Measurements from ENCODE around the gene PARVG. TPM values are rescaled to one million over a fixed set of nuclear protein-coding genes. Genes with fewer than 3 reads are reported as not detected.

Gene PARVG
- total and polyA plus RNA-seq, 2 experiments from 2014 or later, result not detected

GRCh38 chr22:44205516-44206329 is 25.0 kb downstream of the PARVG start:
- no peak overlapping the region for H2AFZ ChIP-seq
- TF ChIP-seq EZH2 (IDR thresholded peaks at IDR 0.05; ENCODE audit: insufficient read depth, poor library complexity, severe bottlenecking), result no peak
- no peak for TF ChIP-seq EZH2phosphoT487 (IDR thresholded peaks at IDR 0.05; ENCODE audit: insufficient read depth, low read depth)
- WGBS, 2 experiments (ENCODE audit: low coverage in 1 of 2, low lambda C conversion rate in 2 of 2, missing lambda C conversion rate in 2 of 2), result 69 to 79% methylated on average over 16 of the region's 16 CpGs
- no peaks in the 10 kb centered on the region for H3K36me3 ChIP-seq (ENCODE audit: low read depth)
- no peak for DNase-seq
- 0 out of 2 replicates have a peak, but pooled peaks cover 10% of the 10 kb centered on the region for H3K27me3 ChIP-seq (replicated peaks; ENCODE audit: insufficient read depth)
- H3K4me3 ChIP-seq, result no peak overlapping the region
- no peaks in the 10 kb centered on the region for H3K9me2 ChIP-seq (ENCODE audit: insufficient read depth)
- H3K4me2 ChIP-seq (ENCODE audit: unreplicated experiment), result no peak overlapping the region
- H4K20me1 ChIP-seq (ENCODE audit: insufficient read depth), result no peaks in the 10 kb centered on the region
- no peaks in the 10 kb centered on the region for H3K79me2 ChIP-seq (ENCODE audit: insufficient read depth)
- H3K9ac ChIP-seq, result no peak overlapping the region
- no peaks in the 10 kb centered on the region for H3K9me3 ChIP-seq (ENCODE audit: low read depth)
- in situ Hi-C loops (cut with MboI), result no loop called here
- no peak overlapping the region for H3K27ac ChIP-seq
- H3F3A ChIP-seq (ENCODE audit: insufficient read depth), result 0 out of 2 replicates have a peak, but pooled peaks cover 5% of the 10 kb centered on the region
- H3K4me1 ChIP-seq (ENCODE audit: insufficient read depth), result peaks cover 12% of the 10 kb centered on the region

- no peak overlapping the region for H2AFZ ChIP-seq
- H3K27ac ChIP-seq, result no peak overlapping the region
- 79% methylated on average over 8 to 9 of the region's 9 CpGs for WGBS, 2 experiments (ENCODE audit: low coverage in 1 of 2, low lambda C conversion rate in 2 of 2, missing lambda C conversion rate in 2 of 2)
- no peaks in the 10 kb centered on the region for H3K9me3 ChIP-seq (ENCODE audit: low read depth)
- in situ Hi-C loops (cut with MboI), result no loop called here
- H4K20me1 ChIP-seq (ENCODE audit: insufficient read depth), result no peaks in the 10 kb centered on the region
- H3K4me2 ChIP-seq (ENCODE audit: unreplicated experiment), result no peak overlapping the region
- H3K4me1 ChIP-seq (ENCODE audit: insufficient read depth), result peaks cover 17% of the 10 kb centered on the region
- H3K36me3 ChIP-seq (ENCODE audit: low read depth), result no peaks in the 10 kb centered on the region
- H3K9ac ChIP-seq, result no peak overlapping the region
- H3F3A ChIP-seq (ENCODE audit: insufficient read depth), result 0 out of 2 replicates have a peak, but pooled peaks cover 5% of the 10 kb centered on the region
- TF ChIP-seq EZH2 (IDR thresholded peaks at IDR 0.05; ENCODE audit: insufficient read depth, poor library complexity, severe bottlenecking) (no peak), EZH2phosphoT487 (IDR thresholded peaks at IDR 0.05; ENCODE audit: insufficient read depth, low read depth) (no peak)
- H3K79me2 ChIP-seq (ENCODE audit: insufficient read depth), result no peaks in the 10 kb centered on the region
- DNase-seq, result no peak
- no peaks in the 10 kb centered on the region for H3K9me2 ChIP-seq (ENCODE audit: insufficient read depth)
- H3K27me3 ChIP-seq (replicated peaks; ENCODE audit: insufficient read depth), result 0 out of 2 replicates have a peak, but pooled peaks cover 10% of the 10 kb centered on the region
- H3K4me3 ChIP-seq, result no peak overlapping the region
These were observed 25.6 kb downstream of the PARVG start for GRCh38 chr22:44206330-44206645.

- H4K20me1 ChIP-seq (ENCODE audit: insufficient read depth), result no peaks in the 10 kb centered on the region
- H3K36me3 ChIP-seq (ENCODE audit: low read depth), result no peaks in the 10 kb centered on the region
- DNase-seq, result no peak
- no peak overlapping the region for H3K27ac ChIP-seq
- no peaks in the 10 kb centered on the region for H3K9me2 ChIP-seq (ENCODE audit: insufficient read depth)
- no peak overlapping the region for H2AFZ ChIP-seq
- peaks cover 20% of the 10 kb centered on the region for H3K4me1 ChIP-seq (ENCODE audit: insufficient read depth)
- no peaks in the 10 kb centered on the region for H3K9me3 ChIP-seq (ENCODE audit: low read depth)
- H3K4me3 ChIP-seq, result no peak overlapping the region
- no peak overlapping the region for H3K9ac ChIP-seq
- H3K4me2 ChIP-seq (ENCODE audit: unreplicated experiment), result no peak overlapping the region
- H3K27me3 ChIP-seq (replicated peaks; ENCODE audit: insufficient read depth), result 0 out of 2 replicates have a peak, but pooled peaks cover 10% of the 10 kb centered on the region
- WGBS, 2 experiments (ENCODE audit: low coverage in 1 of 2, low lambda C conversion rate in 2 of 2, missing lambda C conversion rate in 2 of 2), result 71% methylated on average over 8 of the region's 8 CpGs
- TF ChIP-seq EZH2phosphoT487 (IDR thresholded peaks at IDR 0.05; ENCODE audit: insufficient read depth, low read depth) (no peak), EZH2 (IDR thresholded peaks at IDR 0.05; ENCODE audit: insufficient read depth, poor library complexity, severe bottlenecking) (no peak)
- in situ Hi-C loops (cut with MboI), result no loop called here
- 0 out of 2 replicates have a peak, but pooled peaks cover 5% of the 10 kb centered on the region for H3F3A ChIP-seq (ENCODE audit: insufficient read depth)
- no peaks in the 10 kb centered on the region for H3K79me2 ChIP-seq (ENCODE audit: insufficient read depth)
These were observed 26.0 kb downstream of the PARVG start for GRCh38 chr22:44206696-44207095.

GRCh38 chr22:44207173-44207980 is 26.7 kb downstream of the PARVG start:
- peaks cover 20% of the 10 kb centered on the region for H3K4me1 ChIP-seq (ENCODE audit: insufficient read depth)
- DNase-seq, result no peak
- no peak overlapping the region for H3K9ac ChIP-seq
- no peak overlapping the region for H3K4me3 ChIP-seq
- H3K4me2 ChIP-seq (ENCODE audit: unreplicated experiment), result no peak overlapping the region
- H3K27ac ChIP-seq, result no peak overlapping the region
- H3K9me2 ChIP-seq (ENCODE audit: insufficient read depth), result no peaks in the 10 kb centered on the region
- TF ChIP-seq EZH2phosphoT487 (IDR thresholded peaks at IDR 0.05; ENCODE audit: insufficient read depth, low read depth) (no peak), EZH2 (IDR thresholded peaks at IDR 0.05; ENCODE audit: insufficient read depth, poor library complexity, severe bottlenecking) (no peak)
- WGBS, 2 experiments (ENCODE audit: low coverage in 1 of 2, low lambda C conversion rate in 2 of 2, missing lambda C conversion rate in 2 of 2), result 69 to 80% methylated on average over 9 to 16 of the region's 16 CpGs
- H3K27me3 ChIP-seq (replicated peaks; ENCODE audit: insufficient read depth), result 0 out of 2 replicates have a peak, but pooled peaks cover 10% of the 10 kb centered on the region
- in situ Hi-C loops (cut with MboI), result no loop called here
- H3K9me3 ChIP-seq (ENCODE audit: low read depth), result no peaks in the 10 kb centered on the region
- 0 out of 2 replicates have a peak, but pooled peaks cover 5% of the 10 kb centered on the region for H3F3A ChIP-seq (ENCODE audit: insufficient read depth)
- no peaks in the 10 kb centered on the region for H3K79me2 ChIP-seq (ENCODE audit: insufficient read depth)
- no peaks in the 10 kb centered on the region for H3K36me3 ChIP-seq (ENCODE audit: low read depth)
- H2AFZ ChIP-seq, result no peak overlapping the region
- no peaks in the 10 kb centered on the region for H4K20me1 ChIP-seq (ENCODE audit: insufficient read depth)

Measured in GM23248 (cell line).